Globus pallidus (tissue), 1 donor: Measurements from ENCODE around the gene GNB5.
"Not testable (repeated sequence)": the region's sequence is repeated elsewhere in the genome, so short reads cannot be mapped to it uniquely, and the experiment has no call there.

Source experiments
- DNase-seq: peaks from one replicate; pipeline ENCODE4 v3.0.0-alpha.2; 2015; ENCODE audit warnings: low spot score

GNB5 gene

DNA sequence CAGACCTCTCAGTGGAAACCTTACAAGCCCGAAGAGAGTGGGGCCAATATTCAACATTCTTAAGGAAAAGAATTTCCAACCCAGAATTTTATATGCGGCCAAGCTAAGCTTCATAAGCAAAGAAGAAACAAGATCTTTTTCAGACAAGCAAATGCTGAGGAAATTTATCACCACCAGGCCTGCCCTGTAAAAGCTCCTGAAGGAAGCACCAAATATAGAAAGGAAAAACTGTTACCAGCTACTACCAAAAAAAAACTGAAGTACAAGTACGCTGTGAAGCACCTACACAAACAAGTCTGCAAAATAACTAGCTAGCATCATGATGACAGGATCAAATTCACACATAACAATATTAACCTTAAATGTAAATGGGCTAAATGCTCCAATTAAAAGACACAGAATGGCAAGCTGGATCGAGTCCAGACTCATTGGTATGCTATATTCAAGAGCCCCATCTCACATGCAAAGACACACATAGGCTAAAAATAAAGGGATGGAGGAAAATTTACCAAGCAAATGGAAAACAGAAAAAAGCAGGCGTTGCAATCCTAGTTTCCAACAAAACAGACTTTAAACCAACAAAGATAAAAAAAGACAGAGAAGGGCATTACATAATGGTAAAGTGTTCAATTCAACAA is 25.6 kb downstream of the GNB5 start:
- DNase-seq, result not testable (repeated sequence)

DNA sequence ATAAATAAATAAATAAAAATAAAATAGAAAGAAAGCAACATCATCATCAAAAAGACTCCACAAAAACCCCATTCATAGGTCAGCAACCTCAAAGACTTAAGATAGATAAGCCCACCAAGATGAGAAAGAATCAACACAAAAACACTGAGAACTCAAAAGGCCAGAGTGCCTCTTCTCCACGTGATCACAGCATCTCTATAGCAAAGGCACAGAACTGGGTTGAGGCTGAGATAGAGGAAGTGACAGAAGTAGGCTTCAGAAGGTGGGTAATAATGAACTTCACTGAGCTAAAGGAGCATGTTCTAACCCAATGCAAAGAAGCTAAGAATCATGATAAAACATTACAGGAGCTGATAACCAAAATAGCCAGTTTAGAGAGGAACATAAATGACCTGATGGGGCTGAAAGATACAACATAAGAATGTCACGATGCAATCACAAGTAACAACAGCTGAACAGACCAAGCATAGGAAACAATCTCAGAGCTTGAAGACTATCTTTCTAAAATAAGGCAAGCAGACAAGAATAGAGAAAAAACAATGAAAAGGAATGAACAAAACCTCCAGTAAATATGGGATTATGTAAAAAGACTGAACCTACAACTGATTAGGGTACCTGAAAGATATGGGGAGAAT is 26.4 kb downstream of the GNB5 start:
- no peak for DNase-seq

DNA sequence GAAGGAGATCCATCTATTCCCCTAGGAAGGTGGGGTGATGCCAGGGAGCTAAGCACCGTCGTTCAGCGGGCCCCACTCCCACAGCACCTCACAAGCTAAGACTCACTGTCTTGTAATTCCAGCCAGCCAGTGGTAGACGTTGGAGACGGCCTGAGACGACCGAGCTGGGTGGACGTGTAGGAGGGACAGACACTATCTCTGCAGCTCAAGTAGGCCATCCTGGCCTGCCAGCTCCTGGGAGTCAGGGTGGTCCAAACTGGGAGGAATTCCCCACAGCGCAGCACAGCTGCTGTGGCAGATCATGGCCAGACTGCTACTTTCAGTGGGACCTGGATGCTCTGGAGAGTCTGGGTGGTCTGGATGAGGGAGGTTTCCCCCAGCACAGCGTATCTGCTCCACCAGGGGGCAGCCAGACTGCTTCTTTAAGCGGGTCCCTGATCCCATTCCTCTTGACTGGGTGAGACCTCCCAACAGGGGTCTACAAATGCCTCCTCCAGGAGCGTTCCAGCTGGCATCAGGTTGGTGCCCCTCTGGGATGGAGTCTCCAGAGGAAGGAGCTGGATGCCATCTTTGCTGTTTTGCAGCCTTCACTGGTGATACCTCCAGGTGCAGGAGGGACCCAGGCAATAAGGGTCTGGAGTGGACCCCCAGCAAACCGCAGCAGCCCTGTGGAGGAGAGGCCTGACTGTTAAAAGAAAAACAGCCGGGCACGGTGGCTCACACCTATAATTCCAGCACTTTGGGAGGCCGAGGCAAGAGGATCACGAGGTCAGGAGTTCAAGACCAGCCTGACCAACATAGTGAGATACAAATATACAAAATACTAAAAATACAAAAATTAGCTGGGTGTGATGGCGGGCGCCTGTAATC is 27.6 kb downstream of the GNB5 start:
- no peak for DNase-seq

DNA sequence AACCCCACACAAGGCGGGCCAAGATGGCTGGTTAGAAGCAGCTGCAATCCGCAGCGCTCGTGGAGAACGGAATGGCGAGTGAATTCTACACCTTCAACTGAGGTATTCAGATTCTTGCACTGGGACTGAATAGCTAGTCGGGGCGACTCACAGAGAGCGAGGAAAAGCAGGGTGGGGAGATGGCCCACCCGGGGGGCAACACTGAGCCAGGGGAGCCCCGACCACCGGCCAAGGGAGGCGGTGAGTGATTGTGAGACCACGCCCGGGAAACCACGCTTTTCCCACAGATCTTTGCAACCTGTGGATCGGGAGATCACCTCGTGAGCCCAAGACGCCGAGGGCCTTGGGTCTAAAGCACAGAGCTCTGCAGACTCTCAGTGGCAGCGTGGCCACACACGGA is 28.3 kb downstream of the GNB5 start:
- no peak for DNase-seq

DNA sequence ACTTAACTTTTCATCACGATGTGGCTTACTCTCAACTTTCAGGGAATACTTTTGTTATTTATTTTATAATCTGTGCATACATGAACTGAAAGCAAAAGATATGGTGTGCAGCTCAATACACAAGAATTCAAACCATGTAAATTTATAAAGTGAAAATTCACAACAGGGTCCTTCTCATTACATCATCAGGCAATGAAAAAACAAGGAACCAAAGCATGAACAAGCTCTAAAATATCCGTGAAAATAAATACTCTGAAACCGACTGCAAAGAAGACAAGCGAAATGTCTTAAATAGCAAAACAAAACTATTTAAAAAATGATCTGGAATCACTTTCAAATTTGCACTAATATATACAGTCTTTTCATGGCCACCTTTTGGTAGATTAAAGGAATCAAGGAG is 28.9 kb downstream of the GNB5 start:
- no peak for DNase-seq

DNA sequence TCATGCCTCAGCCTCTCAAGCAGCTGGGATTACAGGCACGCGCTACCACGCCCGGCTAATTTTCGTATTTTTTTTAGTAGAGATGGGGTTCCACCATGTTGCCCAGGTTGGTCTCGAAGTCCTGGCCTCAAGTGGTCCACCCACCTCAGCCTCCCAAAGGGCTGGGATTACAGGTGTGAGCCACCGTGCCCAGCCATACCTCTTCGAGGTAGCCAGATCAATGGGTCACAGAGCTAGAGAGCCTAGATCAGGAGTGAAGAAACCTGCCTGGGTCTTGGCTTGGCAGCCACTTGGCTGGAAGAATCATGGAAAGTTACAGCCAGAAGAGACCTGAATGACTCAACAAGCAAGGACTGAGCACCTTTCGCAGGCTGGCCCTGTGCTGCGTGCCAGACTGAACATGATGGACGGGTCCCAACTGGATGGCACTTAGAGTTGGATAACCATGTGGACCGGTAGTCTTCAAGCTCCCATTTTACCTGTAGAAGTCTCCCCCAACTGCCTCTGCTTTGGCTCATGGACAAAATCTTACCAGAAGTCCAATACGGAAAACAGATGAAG is 29.7 kb downstream of the GNB5 start:
- DNase-seq, result no peak

DNA sequence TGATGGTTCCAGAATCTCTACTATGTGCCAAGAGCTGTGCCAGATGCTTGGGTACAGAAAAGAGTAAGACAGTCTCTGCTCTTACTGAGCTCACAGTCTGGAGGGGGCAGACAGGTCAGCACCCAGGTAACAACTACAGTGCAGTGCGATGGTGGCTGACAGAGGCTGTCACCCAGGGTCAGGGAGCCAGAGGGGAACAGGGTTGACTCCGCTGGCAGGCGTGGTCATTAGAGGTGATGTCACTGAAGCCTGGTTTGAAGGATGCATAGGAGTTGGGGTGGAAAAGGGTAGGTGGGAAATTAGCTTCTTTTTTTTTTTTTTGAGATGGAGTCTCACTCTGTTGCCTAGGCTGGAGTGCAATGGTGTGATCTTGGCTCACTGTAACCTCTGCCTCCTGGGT is 31.5 kb downstream of the GNB5 start:
- DNase-seq, result no peak

DNA sequence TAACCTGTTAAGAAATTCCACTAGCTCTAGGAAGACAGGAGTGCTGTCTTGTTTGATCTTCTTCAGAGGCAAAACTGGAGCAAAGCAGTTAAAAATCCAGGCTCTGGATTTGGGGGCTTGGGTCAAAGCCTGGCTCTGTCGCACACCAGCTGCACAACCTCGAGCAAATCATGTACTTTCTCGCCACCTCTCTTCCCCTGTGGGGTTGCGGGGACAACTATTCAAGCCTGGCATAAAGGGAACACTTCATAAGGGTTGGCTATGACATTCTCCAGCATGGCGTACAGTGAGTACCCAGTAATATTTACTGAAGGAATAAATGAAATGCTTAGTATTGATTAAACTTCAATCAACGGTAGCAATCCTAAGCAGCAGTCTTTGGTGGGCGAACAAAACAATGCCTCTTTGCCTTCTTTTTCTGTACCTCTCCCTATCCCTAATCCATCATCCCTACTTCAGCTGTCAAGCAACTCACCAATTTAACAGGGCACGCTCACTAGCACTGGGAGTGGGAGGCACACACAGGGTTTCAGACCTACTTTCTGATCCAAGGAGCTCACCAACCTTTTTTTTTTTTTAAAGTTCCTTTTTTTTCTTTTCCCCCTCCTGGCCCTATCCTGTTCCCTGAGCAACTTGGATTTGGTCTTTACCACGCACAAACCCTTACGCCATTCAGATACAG is 33.0 kb downstream of the GNB5 start:
- DNase-seq, result no peak

DNA sequence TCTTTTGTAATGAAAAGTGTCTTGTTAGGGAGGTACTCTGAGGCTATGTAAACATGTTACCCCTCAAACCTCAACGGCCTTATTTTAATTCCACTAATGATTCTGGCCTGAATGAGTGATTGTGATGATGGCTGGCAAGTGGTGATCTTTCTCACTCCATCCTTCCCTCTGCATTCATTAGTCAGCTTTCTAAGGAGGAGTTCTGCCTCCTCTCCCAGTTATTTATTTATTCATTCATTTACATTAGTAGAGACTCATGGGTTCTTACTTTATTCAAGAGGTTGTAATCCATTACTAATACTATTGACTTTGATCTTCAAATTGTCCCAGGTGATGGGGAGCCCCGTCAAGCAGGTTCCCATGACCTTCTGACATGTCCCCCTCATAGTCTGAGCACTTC is 35.3 kb downstream of the GNB5 start:
- no peak for DNase-seq

DNA sequence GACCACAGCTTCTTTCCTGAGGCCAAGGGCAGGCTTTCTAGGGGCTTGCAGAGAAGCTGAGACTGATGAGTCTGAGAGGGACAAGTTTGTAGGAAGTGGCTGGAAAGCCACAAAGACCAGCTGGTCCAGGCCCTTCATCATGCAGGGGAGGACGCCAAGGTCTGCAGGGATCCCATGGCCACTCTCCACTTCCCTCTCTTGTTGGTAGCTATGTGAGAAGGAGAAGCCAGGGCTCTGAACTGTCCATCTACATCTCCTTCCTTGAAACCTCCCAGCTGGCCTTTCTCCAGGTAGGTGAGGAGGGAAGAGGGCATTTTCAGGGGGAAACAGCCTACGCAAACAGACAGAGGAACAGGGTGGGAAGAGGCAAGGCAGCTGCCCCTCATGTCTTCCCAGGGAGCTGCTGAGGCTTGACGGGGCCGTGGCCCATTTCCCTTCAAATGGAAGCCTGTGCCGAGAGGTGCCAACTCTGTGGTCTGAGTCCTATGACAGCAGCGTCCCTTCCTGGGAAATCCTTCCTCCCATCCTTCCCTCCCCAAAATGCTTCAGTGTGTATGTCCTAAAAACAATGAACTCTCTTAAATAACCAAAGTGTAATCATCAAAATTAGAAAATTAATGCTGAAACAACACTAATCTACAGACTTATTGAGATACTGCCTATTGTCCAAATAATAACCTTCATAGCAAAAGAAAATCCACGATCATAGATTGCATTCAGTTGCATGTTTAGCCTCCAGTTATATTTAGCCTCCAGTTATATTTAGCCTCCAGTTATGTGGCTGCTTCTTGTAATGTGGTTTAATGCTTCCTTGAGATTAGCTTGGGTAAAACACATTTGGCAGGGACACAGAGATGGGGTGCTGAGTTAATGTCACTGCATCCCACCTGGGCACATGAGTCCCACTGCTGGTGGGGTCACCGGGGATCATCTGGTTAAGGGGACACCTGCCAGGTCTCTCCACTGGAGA is 36.0 kb downstream of the GNB5 start:
- no peak for DNase-seq

DNA sequence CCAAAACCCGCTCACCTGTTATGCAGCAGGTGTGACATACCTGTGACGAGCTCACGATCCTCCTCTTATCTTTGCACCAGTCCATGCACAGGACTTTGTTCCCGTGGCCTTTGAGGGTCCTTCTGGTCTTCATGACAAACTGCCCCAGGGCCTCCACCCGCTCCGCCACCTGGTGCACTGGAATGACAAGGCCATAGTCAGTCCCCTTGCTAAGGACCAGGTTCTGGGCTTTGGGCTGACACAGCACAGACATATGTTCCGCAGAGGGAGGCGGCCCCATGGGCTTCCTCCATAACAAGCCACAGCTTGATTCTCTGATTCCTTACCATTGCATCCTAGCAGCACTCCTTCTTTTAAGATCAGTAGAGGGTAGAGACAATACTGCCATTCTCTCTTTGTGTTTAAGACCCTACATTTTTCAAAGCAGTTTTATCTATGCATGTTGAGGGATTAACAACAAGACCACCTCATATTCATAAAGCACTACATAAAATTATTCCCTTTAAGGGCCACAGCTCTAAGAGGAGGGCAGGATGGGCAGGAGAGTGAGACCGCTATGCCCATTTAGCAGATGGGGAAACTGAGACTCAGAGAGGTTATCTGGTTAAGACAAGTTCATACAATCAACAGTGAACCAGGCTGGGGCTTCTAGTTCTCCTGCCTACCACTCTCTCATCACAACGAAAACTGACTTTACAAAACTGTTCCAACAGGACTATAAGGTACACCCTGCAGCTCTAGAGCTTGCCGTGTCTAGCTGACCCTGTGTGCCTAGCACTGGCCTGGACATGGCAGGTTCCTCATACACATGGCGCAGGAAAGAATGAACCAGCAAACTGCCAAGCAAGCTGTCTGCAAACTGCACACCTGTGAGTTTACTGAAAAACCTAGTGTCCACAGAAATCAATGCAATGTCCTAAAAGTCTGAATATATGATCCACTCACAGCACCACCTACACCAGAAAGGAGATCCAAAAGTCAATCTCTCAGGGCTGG is 37.0 kb downstream of the GNB5 start:
- no peak for DNase-seq

DNA sequence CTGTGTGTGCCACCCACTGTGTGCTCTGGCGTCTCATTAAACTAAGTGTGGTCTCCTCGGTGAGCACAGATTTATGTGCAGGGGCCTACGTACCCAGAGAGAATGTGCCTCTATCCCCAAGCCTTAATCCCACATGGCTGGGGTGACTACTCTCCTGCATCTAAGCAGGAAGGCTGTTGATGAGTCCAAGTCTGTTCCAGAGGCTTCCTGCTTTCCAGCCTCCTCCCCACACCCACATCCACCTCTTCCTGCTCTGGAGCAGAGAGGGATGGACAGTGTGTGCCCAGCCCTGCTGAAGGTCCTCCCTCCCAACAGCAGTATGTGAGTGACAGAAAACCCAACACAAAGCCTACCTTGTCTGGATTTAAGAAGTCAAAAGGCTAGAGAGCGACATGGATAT is 39.8 kb downstream of the GNB5 start:
- no peak for DNase-seq

DNA sequence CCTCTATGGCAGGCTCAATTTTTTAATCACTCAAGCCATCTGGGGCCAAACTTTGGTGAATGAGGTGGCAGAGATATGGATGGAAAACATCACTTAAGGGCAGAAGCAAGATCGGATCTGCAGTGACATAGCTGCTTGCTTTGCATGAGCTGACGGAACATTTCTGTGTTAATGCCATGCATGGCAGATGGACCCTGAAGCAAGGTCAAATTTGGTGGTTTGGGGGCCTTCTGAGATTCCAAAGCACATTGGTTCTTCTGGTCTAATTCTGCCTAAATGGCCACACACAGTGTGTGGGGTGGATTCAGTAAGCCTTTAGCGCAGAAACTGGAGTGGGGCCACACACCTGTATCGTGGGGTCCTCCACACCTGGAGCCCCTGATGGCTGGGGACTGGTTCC is 40.3 kb downstream of the GNB5 start:
- DNase-seq, result no peak

DNA sequence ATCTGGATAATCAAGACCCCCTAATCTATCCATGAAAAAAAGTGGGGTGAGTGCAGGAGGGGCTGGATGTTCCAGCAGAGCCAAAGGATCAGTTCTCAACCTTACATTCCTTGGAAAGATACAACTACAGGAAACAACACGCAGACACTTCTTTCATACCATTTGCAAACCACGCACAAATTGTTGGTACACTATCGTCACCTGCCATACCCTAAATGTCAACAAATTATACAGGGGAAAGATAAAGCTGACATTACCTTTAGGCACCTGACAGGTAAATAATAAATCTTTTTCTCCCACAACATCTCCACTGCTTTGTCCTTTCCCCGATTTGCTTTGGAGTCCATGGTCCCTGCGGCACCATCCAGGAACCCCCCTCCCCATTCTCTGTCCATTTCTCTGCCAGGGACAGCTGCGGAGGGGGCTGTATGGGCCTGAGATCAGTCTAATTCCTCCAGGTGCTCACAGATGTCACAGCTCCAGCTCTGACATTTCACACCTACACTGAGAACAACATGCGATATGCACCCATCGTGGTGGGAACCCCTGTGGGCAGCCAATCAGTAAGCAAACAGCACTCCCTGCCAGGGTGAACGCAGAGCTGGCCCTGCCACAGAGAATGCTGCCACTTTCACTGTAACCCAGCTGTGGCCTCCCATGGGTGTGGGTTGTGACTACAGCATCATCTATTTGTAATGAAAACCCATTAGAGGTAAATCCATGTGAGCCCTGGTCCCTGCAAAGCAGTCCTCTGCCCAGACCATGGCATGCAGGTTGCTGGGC is 41.0 kb downstream of the GNB5 start:
- no peak for DNase-seq

DNA sequence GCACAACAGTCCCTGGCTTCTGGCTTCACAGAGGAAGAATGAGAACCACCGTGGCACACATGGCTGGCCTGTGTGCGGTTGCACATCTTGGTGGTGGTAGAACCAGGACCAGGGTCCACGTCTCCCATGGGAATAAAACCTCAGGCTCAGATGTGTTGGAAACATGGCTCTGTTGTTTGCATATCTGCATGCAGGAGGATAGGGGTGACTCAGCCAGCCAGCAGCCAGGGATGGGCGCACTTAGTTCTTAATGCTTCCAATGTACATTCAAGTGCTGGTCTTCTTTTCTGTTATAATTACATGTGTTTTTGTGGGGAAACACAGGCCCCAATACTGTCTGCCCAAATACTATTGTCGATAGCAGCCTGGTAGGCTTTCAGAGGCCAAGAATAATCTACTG is 42.8 kb downstream of the GNB5 start:
- no peak for DNase-seq

DNA sequence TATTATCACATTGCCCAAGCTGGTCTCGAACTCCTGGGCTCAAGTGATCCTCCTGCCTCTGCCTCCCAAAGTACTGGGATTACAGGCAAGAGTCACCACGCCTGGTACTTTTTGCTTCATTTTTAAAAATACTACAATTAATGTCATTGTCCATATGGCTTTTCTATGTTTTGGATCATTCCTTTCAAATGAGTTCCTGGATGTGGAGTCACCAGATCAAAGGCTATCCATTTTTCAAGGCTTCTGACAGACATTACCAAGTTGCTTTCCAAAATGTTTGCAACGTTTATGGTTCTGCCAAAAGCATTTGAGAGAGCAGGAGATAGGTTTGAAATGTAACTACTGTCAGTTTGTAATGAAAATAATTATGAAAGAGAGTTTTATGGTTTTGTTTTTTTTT is 44.4 kb downstream of the GNB5 start:
- no peak for DNase-seq

DNA sequence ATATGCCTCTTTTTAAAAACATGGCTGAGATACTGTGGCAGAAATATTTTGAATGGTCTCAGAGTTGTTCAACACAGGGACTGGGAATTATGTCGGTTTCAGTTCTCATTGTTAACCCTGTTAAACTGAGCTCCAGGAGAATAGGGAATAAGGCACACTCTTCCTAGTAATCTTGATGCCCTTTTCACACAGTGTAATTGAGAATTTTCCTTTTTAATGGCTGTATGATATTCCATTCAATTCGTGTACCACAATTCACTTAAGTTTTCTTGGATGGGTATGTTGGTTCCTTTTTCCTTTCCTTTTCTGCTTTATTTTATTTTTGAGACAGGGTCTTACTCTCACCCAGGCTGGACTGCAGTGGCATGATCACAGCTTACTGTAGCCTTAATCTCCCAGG is 44.9 kb downstream of the GNB5 start:
- DNase-seq, result no peak

DNA sequence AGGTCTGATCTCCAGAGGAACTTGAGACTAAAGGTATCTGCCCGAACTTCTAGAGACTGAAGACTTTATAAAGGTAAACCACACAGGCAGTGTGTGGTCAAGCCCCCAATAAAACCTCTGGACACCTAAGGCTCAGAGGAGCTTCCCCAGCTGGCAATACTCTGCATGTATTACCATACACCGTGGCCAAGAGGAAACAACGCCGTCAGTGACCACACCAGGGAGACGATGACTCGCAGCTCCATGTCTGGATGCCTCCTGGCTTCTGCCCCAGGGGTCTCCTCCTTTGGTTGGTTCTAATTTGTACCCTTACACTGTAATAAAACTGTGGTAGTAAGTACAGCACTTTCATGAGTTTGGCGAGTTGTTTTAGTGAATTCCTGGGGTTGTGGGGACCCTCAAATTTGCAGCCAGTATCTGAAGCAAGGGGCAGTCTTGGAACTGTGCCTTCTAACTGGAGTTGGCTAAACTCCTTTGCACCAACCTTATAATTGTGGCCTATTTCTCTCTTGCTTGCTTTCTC is 46.5 kb downstream of the GNB5 start:
- DNase-seq, result no peak

DNA sequence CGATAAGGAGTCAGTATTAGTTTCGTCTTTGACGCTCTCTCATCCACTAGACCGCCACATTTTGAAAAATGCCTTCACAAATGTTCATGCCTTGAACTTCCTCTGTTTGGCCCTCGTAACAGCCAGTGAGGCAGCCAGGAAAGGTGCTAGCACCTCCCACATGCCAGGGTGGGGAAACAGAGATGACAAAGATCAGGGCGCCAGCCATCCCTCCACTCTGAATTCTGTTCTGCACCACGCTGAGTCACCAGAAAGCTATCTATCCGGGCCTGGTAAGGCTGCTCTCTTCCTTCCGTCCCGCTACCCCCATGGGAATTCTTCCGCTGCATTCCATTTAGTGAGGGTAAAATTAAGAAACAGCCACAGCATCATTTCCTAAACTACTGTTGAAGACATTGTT is 47.3 kb downstream of the GNB5 start:
- no peak for DNase-seq
